GM18526 (cell line): Measurements from ENCODE around the gene NR2E3.

Experiments used
- POLR2A ChIP-seq: IDR thresholded peaks from 3 replicates; pipeline ENCODE4 v1.6.1; 2011; ENCODE audit not compliant: insufficient read length; ENCODE audit errors: extremely low read depth

The NR2E3 gene

DNA sequence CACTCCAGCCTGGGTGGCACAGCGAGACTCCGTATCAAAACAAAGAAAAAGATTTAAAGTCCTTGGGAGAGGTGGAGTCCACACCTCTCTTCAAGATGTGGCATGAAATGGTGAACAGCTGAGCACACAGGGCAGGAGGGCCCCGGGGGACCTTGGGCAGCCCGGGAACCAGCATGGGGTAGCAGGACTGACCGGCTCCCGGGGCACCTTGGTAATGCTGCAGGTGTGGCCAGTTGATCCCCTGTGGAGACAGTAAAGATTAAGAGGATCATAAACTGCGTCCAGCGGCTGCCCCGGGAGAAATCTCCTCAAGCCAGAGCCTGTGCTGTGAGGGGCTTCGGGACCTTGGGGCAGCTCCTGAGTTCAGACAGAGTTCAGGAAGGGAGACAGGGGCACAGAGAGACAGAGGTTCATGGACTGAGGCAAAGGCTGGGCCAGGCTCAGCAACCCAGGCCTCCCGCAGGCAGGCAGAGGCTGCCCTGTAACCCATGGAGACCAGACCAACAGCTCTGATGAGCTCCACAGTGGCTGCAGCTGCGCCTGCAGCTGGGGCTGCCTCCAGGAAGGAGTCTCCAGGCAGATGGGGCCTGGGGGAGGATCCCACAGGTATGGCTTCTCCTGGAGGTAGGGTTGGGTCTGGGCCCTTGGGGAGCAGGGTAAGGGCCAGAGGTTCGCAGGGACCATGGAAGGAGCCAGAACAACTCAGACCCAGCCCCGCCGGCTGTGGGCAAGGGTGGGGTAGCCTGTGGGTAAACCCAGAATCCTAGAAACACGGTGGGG lies at the start of gene NR2E3:
NR2E3 (plus strand) TSS at position 299 of the 780 bp plus-strand sequence; CDS start at position 489, 190 bp downstream.
- no peak for TF ChIP-seq POLR2A

DNA sequence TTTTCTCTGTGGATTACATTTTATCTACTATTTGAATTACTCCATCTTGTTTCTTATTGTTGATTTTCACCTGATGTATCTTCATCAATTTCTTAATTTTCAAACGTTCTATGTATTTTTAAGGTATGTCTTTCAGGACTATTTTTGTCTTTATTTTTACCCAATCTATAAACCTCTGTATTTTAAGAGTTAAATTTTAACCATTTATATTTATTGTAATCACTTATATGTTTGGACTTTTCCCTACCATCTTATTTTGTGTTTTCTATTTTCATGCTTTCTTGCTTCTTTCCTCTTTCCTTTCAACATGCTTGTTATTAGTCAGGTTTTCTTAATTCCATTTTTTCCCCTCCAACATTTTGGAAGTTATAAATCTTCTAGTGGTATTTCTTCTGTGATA lies 49.5 kb upstream of the NR2E3 start:
- no peak for TF ChIP-seq POLR2A

DNA sequence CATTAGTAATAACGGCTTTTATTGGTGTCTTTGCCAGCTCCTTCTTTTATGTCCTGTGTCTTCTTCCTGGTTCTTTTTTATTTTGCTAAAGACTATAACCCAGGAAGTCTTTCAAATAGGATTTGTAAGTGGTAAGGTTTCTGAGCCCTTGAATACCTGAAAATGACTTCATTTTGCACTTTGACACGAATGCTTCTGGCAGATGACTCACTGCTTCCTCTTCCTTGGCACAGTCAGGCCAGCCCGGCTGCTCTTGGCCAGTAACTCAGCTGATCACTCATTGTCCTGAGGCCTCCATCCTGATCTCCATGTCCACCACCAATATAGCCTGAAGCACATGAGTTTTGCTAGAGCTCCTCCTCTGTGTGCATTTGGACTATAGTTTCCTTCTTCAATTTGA lies 48.7 kb upstream of the NR2E3 start:
- TF ChIP-seq POLR2A, result no peak

GRCh38 chr15:71768184-71768583 lies 42.2 kb upstream of the NR2E3 start:
- no peak for TF ChIP-seq POLR2A

DNA sequence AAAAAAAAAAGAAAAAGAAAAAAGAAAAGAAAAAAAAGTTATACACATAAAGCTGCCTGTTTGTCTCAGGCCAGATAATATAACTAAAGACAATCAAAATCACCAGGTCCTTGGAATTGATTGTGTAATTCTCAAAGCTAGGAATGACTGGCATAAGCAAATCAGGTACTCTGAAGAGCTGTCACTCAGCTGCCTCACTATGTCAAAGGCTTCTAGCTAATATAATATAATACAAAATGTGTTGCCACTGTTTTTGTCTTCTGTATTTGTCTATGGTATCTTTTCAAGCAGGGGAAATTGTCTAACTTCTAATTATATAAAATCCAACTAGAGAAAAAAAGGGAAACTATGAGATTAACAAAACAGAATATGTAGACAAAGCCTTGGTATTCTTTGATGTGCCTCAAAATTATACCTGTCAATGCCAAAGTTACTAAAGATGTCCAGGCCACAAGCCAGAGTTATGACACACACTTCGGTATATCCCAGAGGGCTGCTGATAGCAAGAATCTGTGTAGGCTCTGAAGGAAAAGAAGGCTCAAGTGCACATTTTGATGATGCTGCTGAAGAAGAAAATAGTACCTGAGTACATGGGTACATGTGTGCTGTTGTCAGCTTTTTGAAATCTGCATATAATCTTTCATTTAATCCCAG lies 37.0 kb upstream of the NR2E3 start:
- TF ChIP-seq POLR2A, result no peak

- no peak for TF ChIP-seq POLR2A
These were observed 34.5 kb upstream of the NR2E3 start for GRCh38 chr15:71775856-71776255.

- TF ChIP-seq POLR2A, result no peak
These were observed 34.0 kb upstream of the NR2E3 start for GRCh38 chr15:71776304-71776703.

- no peak for TF ChIP-seq POLR2A
These were observed 33.0 kb upstream of the NR2E3 start for GRCh38 chr15:71777216-71777943.

GRCh38 chr15:71779073-71779797 lies 31.1 kb upstream of the NR2E3 start:
- TF ChIP-seq POLR2A, result no peak

- no peak for TF ChIP-seq POLR2A
These were observed 30.0 kb upstream of the NR2E3 start for GRCh38 chr15:71780115-71780976.

GRCh38 chr15:71781179-71781964 lies 29.0 kb upstream of the NR2E3 start:
- TF ChIP-seq POLR2A, result no peak

GRCh38 chr15:71781965-71782265 lies 28.4 kb upstream of the NR2E3 start:
- TF ChIP-seq POLR2A, result no peak

- no peak for TF ChIP-seq POLR2A
These were observed 27.8 kb upstream of the NR2E3 start for GRCh38 chr15:71782422-71783165.
